ENCODE results near the gene CBX4. TPM values are rescaled to one million over a fixed set of nuclear protein-coding genes. Genes with fewer than 3 reads are reported as not detected.

CBX4 gene
- total RNA-seq, 2 experiments from 2014 or later: 98.9 to 110 TPM

DNA sequence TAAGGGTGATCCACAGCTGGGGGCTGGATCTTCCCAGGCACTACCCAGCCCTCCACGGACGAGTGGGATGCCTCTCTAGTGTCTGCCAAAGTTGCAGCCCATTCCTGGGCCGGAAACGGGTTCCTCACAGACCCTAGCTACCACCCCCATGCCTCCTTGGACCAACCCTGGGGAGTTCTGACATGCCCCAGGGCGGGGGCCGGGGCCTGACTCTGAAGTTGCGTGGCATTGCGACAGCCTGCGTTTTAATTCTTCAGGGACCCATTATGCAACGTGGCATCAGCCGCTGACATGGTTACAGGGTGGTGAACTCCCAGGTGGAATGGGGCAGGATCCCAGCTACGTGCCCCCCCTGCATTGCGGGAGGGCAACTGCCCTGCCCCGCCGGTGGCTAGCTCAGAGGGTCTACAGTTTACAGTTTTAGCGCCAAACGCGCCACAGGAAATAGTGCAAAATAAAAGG, 2.7 kb downstream of the CBX4 start:
- no peak overlapping the region for H2AFZ ChIP-seq (ENCODE audit: low read length)
- peaks cover 13% of the 10 kb centered on the region; the same call in 1 of the 2 replicates for H4K20me1 ChIP-seq (ENCODE audit: insufficient read depth, low read length)
- peak overlapping the region; percentile 91 for H3K4me2 ChIP-seq (ENCODE audit: low read length)
- DNase-seq (ENCODE audit: low spot score): no peak
- peak overlapping the region; percentile 91 for H3K27ac ChIP-seq (ENCODE audit: low read depth, low read length, poor library complexity, severe bottlenecking)
- peaks cover 59% of the 10 kb centered on the region for H3K36me3 ChIP-seq (ENCODE audit: insufficient read depth, low read length)
- H3K79me2 ChIP-seq (ENCODE audit: insufficient read depth, low read depth, low read length): peaks cover 37% of the 10 kb centered on the region
- CTCF ChIA-PET (ENCODE audit: unreplicated experiment): interaction anchor here (1.1 to 2.3 kb wide), 5 partner anchors 16 to 47 kb away, joined by 3 to 14 read pairs (median 4); partner anchors contain the start of gene CBX8
- no TSS peak for BruUV-seq (replicated peaks)
- no peak for TF ChIP-seq EZH2phosphoT487 (IDR thresholded peaks at IDR 0.05; ENCODE audit: borderline replicate concordance, low read depth, low read length)
- TF ChIP-seq CTCF (conservative IDR thresholded peaks at IDR 0.05; ENCODE audit: low read length): no peak
- peaks cover 27% of the 10 kb centered on the region for H3K4me1 ChIP-seq (ENCODE audit: insufficient read depth, low read length, poor library complexity, severe bottlenecking)
- H3K4me3 ChIP-seq (ENCODE audit: low read depth, low read length, poor library complexity, severe bottlenecking): peak overlapping the region; percentile 84
- H3K9me2 ChIP-seq (ENCODE audit: insufficient read depth, low read length): no peaks in the 10 kb centered on the region
- no peaks in the 10 kb centered on the region for H3K9me3 ChIP-seq (ENCODE audit: low read length)
- intact Hi-C loops (cut with micrococcal nuclease; ENCODE audit: unreplicated experiment): loop anchor here (5.0 kb wide), 1 partner anchor 156 kb away; no protein-coding TSS in a partner anchor
- POLR2A ChIA-PET: interaction anchor here (0.7 to 2.3 kb wide), 6 partner anchors 8 to 40 kb away, joined by 3 to 20 read pairs (median 4); partner anchors contain the start of gene CBX8

GRCh38 chr17:79835953-79836509, 3.2 kb downstream of the CBX4 start:
- peak; percentile 69 for DNase-seq (ENCODE audit: low spot score)
- Histone ChIP-seq H3K4me1 (ENCODE audit: insufficient read depth, low read length, poor library complexity, severe bottlenecking) (peaks cover 27% of the 10 kb centered on the region), H3K9me2 (ENCODE audit: insufficient read depth, low read length) (no peaks in the 10 kb centered on the region), H3K27ac (ENCODE audit: low read depth, low read length, poor library complexity, severe bottlenecking) (peak overlapping the region; percentile 91), H3K79me2 (ENCODE audit: insufficient read depth, low read depth, low read length) (peaks cover 37% of the 10 kb centered on the region), H3K9me3 (ENCODE audit: low read length) (no peaks in the 10 kb centered on the region), H4K20me1 (ENCODE audit: insufficient read depth, low read length) (peaks cover 13% of the 10 kb centered on the region; the same call in 1 of the 2 replicates), H2AFZ (ENCODE audit: low read length) (no peak overlapping the region), H3K36me3 (ENCODE audit: insufficient read depth, low read length) (peaks cover 59% of the 10 kb centered on the region), H3K4me2 (ENCODE audit: low read length) (peak overlapping the region; percentile 91), H3K4me3 (ENCODE audit: low read depth, low read length, poor library complexity, severe bottlenecking) (peak overlapping the region; percentile 84)
- ChIA-PET CTCF (ENCODE audit: unreplicated experiment) (interaction anchor here (0.6 to 2.3 kb wide), 4 partner anchors 18 to 47 kb away, joined by 3 to 14 read pairs (median 4); partner anchors contain the start of gene CBX8), POLR2A (interaction anchor here (1.1 to 2.3 kb wide), 4 partner anchors 14 to 39 kb away, joined by 3 to 20 read pairs (median 6); partner anchors contain the start of gene CBX8)
- no TSS peak for BruUV-seq (replicated peaks)
- intact Hi-C loops (cut with micrococcal nuclease; ENCODE audit: unreplicated experiment): loop anchor here (5.0 kb wide), 1 partner anchor 156 kb away; no protein-coding TSS in a partner anchor
- TF ChIP-seq CTCF (conservative IDR thresholded peaks at IDR 0.05; ENCODE audit: low read length) (no peak), EZH2phosphoT487 (IDR thresholded peaks at IDR 0.05; ENCODE audit: borderline replicate concordance, low read depth, low read length) (no peak)

Measured in OCI-LY7 (cell line).